Mucosa of rectum (tissue), 2 donors: ENCODE measurements around the gene DNAJC28.

Experiments
- H3K27ac ChIP-seq, 2 donors: one replicate each; pipeline ENCODE4 v1.7.0; 2013; ENCODE audit warnings: inconsistent platforms in 2 of 2, low read depth in 2 of 2, low read length in 2 of 2
- H3K27me3 ChIP-seq, 2 donors: one replicate each; pipeline ENCODE4 v1.7.0; 2013; ENCODE audit warnings: low read length in 2 of 2; ENCODE audit not compliant: control insufficient read depth in 2 of 2, insufficient read depth in 2 of 2
- H3K36me3 ChIP-seq, 2 donors: one replicate each; pipeline ENCODE4 v1.7.0; 2013; ENCODE audit warnings: low read length in 2 of 2; ENCODE audit not compliant: control insufficient read depth in 2 of 2, insufficient read depth in 2 of 2
- H3K4me1 ChIP-seq, 2 donors: one replicate each; pipeline ENCODE4 v1.7.0; 2013; ENCODE audit warnings: low read length in 2 of 2, mild to moderate bottlenecking in 1 of 2; ENCODE audit not compliant: control insufficient read depth in 2 of 2, insufficient read depth in 2 of 2
- H3K4me3 ChIP-seq, 2 donors: one replicate each; pipeline ENCODE4 v1.7.0; 2013; ENCODE audit warnings: low read length in 2 of 2
- H3K9ac ChIP-seq, 2 donors: one replicate each; pipeline ENCODE4 v1.7.0; 2013; ENCODE audit warnings: low read length in 2 of 2, low read depth in 1 of 2, mild to moderate bottlenecking in 1 of 2
- H3K9me3 ChIP-seq, 2 donors: one replicate each; pipeline ENCODE4 v1.7.0; 2013; ENCODE audit warnings: low read length in 2 of 2; ENCODE audit not compliant: control insufficient read depth in 2 of 2
- donor health status: healthy.
- donor health status: Normal muscosa, but diverticular disease.

DNAJC28 gene

GRCh38 chr21:33488936-33489335, 2.6 kb downstream of the DNAJC28 start:
- Histone ChIP-seq H3K27me3 (no peaks in the 10 kb centered on the region), H3K27ac (no peak overlapping the region), H3K9ac (no peak overlapping the region), H3K4me1 (peaks cover 0 to 9% of the 10 kb centered on the region in 2 donors), H3K9me3 (no peaks in the 10 kb centered on the region), H3K4me3 (no peak overlapping the region), H3K36me3 (no peaks in the 10 kb centered on the region)

- Histone ChIP-seq H3K4me3 (no peak overlapping the region), H3K27me3 (no peaks in the 10 kb centered on the region), H3K36me3 (no peaks in the 10 kb centered on the region), H3K9ac (no peak overlapping the region), H3K4me1 (peaks cover 0 to 9% of the 10 kb centered on the region in 2 donors), H3K27ac (no peak overlapping the region), H3K9me3 (no peaks in the 10 kb centered on the region)
These were observed 3.5 kb downstream of the DNAJC28 start for GRCh38 chr21:33487996-33488395.

- H3K27me3 ChIP-seq, result no peaks in the 10 kb centered on the region
- H3K4me1 ChIP-seq, result peaks cover 4 to 12% of the 10 kb centered on the region in 2 donors
- no peak overlapping the region for H3K9ac ChIP-seq
- no peaks in the 10 kb centered on the region for H3K9me3 ChIP-seq
- H3K27ac ChIP-seq, result no peak overlapping the region
- H3K36me3 ChIP-seq, result no peaks in the 10 kb centered on the region
- no peak overlapping the region for H3K4me3 ChIP-seq
These were observed 10.1 kb downstream of the DNAJC28 start for GRCh38 chr21:33481314-33481943.

DNA sequence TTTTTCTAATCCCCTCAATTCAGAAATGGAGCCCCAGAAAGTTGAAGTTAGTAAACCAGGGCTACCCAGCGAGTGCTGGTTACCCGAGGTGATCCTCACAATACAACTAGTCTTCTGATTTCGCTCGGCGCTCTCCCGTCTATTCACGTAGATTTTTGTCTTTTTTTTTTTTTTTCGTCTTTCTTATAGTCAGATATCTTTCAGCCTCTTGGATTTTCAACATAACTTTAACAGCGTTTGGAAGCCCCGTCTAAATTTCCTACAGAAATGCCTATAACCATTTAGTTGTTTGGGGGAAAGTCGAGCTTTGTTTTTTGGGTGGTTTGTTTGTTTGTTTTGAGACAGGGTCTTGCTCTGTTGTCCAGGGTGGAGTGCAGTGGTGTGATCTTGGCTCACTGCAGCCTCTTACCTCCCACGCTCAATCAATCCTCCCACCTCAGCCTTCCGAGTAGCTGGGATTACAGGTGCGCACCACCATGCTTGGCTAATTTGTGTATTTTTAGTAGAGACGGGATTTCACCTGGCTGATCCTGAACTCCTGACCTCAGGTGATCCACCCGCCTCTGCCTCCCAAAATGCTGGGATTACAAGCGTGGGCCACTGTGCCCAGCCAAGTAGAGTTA, 10.9 kb downstream of the DNAJC28 start:
- Histone ChIP-seq H3K36me3 (no peaks in the 10 kb centered on the region), H3K9me3 (no peaks in the 10 kb centered on the region), H3K9ac (peak overlapping the region; percentile 79 to 94), H3K27ac (peak overlapping the region; percentile 80 to 88), H3K27me3 (no peaks in the 10 kb centered on the region), H3K4me1 (peaks cover 4 to 12% of the 10 kb centered on the region in 2 donors), H3K4me3 (peak overlapping the region; percentile 69 to 91)

- Histone ChIP-seq H3K27me3 (no peaks in the 10 kb centered on the region), H3K4me3 (peak within 1 kb of the TSS; percentile 88 to 91), H3K4me1 (peaks cover 4 to 12% of the 10 kb centered on the region in 2 donors), H3K9me3 (no peaks in the 10 kb centered on the region), H3K9ac (peak within 1 kb of the TSS; percentile 91 to 94), H3K27ac (peak within 1 kb of the TSS; percentile 95), H3K36me3 (no peaks in the 10 kb centered on the region)
These were observed 11.6 kb downstream of the DNAJC28 start, which contains the start of gene TMEM50B for GRCh38 chr21:33479679-33480480. Gene TMEM50B (minus strand): TSS chr21:33479974. CDS start chr21:33468885, 11,089 bp downstream.

GRCh38 chr21:33478935-33479678, 12.4 kb downstream of the DNAJC28 start:
- H3K36me3 ChIP-seq, result no peaks in the 10 kb centered on the region
- peak overlapping the region; percentile 95 for H3K27ac ChIP-seq
- H3K27me3 ChIP-seq, result no peaks in the 10 kb centered on the region
- peaks cover 4 to 12% of the 10 kb centered on the region in 2 donors for H3K4me1 ChIP-seq
- peak overlapping the region; percentile 78 to 91 for H3K9ac ChIP-seq
- no peaks in the 10 kb centered on the region for H3K9me3 ChIP-seq
- H3K4me3 ChIP-seq, result peak overlapping the region; percentile 88

- no peaks in the 10 kb centered on the region for H3K36me3 ChIP-seq
- no peaks in the 10 kb centered on the region for H3K27me3 ChIP-seq
- H3K27ac ChIP-seq, result no peak overlapping the region
- H3K4me3 ChIP-seq, result peak overlapping the region; percentile 88
- H3K9ac ChIP-seq, result peak overlapping the region; percentile 43 to 91
- peaks cover 4 to 12% of the 10 kb centered on the region in 2 donors for H3K4me1 ChIP-seq
- no peaks in the 10 kb centered on the region for H3K9me3 ChIP-seq
These were observed 13.3 kb downstream of the DNAJC28 start for GRCh38 chr21:33478182-33478581.

- Histone ChIP-seq H3K27ac (no peak overlapping the region), H3K27me3 (no peaks in the 10 kb centered on the region), H3K4me3 (no peak overlapping the region), H3K9ac (no peak overlapping the region), H3K9me3 (no peaks in the 10 kb centered on the region), H3K36me3 (no peaks in the 10 kb centered on the region), H3K4me1 (peaks cover 4 to 12% of the 10 kb centered on the region in 2 donors)
These were observed 14.4 kb downstream of the DNAJC28 start for GRCh38 chr21:33477066-33477465.

DNA sequence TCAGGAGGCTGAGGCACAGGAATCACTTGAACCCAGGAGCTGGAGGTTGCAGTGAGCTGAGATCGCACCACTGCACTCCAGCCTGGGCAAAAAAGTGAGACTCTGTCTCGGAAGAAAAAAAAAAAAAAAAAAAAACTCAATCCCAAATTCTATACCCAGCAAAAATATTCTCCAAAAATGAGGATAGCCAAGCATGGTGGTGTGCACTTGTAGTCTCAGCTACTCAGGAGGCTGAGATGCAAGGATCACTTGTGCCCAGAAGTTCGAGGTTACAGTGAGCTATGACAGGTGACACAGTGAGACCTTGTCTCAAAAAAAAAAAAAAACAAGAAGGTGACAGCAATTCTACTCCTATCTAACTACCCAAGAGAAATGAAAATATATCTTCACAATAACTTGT, 18.2 kb downstream of the DNAJC28 start:
- no peaks in the 10 kb centered on the region for H3K36me3 ChIP-seq
- no peak overlapping the region for H3K27ac ChIP-seq
- no peaks in the 10 kb centered on the region for H3K27me3 ChIP-seq
- no peaks in the 10 kb centered on the region for H3K9me3 ChIP-seq
- no peak overlapping the region for H3K9ac ChIP-seq
- H3K4me3 ChIP-seq, result no peak overlapping the region
- peaks cover 3% of the 10 kb centered on the region in 2 donors for H3K4me1 ChIP-seq
